ENCODE results near the gene RPRD1A.
A peak's percentile ranks its signal among the peaks of the same experiment; 100 is the strongest.
"Not testable (repeated sequence)": the region's sequence is repeated elsewhere in the genome, so short reads cannot be mapped to it uniquely, and the experiment has no call there.

RPRD1A gene

GRCh38 chr18:35972197-35973000 is 95.0 kb downstream of the RPRD1A start, which contains the start of gene RMP24:
Gene RMP24 (plus strand): TSS chr18:35972679.
- POLR2A ChIA-PET: interaction anchor here (0.5 to 0.6 kb wide), 2 partner anchors 84 to 136 kb away, joined by 3 to 4 read pairs; no protein-coding TSS in a partner anchor
- CTCF ChIA-PET: interaction anchor here (1.0 to 1.7 kb wide), 5 partner anchors 22 to 617 kb away, joined by 3 to 6 read pairs (median 3); no protein-coding TSS in a partner anchor
- TF ChIP-seq CTCF (IDR thresholded peaks at IDR 0.05; ENCODE audit: control extremely low read depth, extremely low read depth, low read depth, missing control alignments): no peak
- DNase-seq (ENCODE audit: extremely low spot score): peak; percentile 95

GRCh38 chr18:35971661-35972196 is 95.6 kb downstream of the RPRD1A start:
- no peak for DNase-seq (ENCODE audit: extremely low spot score)
- ChIA-PET CTCF (interaction anchor here (1.0 to 1.7 kb wide), 3 partner anchors 21 to 34 kb away, joined by 3 to 6 read pairs (median 3); no protein-coding TSS in a partner anchor), POLR2A (interaction anchor here (0.6 kb wide), 1 partner anchor 135 kb away, joined by 3 read pairs; no protein-coding TSS in a partner anchor)
- no peak for TF ChIP-seq CTCF (IDR thresholded peaks at IDR 0.05; ENCODE audit: control extremely low read depth, extremely low read depth, low read depth, missing control alignments)

GRCh38 chr18:35969676-35970075 is 97.7 kb downstream of the RPRD1A start:
- ChIA-PET POLR2A (no interaction called here), CTCF (no interaction called here)
- DNase-seq (ENCODE audit: extremely low spot score): no peak
- no peak for TF ChIP-seq CTCF (IDR thresholded peaks at IDR 0.05; ENCODE audit: control extremely low read depth, extremely low read depth, low read depth, missing control alignments)

GRCh38 chr18:35968278-35968880 is 99.0 kb downstream of the RPRD1A start:
- CTCF ChIA-PET: interaction anchor here (1.2 to 1.6 kb wide), 2 partner anchors 18 to 212 kb away, joined by 3 to 4 read pairs; no protein-coding TSS in a partner anchor
- POLR2A ChIA-PET: no interaction called here
- DNase-seq (ENCODE audit: extremely low spot score): no peak
- no peak for TF ChIP-seq CTCF (IDR thresholded peaks at IDR 0.05; ENCODE audit: control extremely low read depth, extremely low read depth, low read depth, missing control alignments)

- DNase-seq (ENCODE audit: extremely low spot score); POLR2A ChIA-PET: not testable (repeated sequence)
- CTCF ChIA-PET: interaction anchor here (1.2 to 1.6 kb wide), 2 partner anchors 17 to 211 kb away, joined by 3 to 4 read pairs; no protein-coding TSS in a partner anchor
Observed at GRCh38 chr18:35967866-35968265, 99.5 kb downstream of the RPRD1A start.

- no peak for TF ChIP-seq CTCF (IDR thresholded peaks at IDR 0.05; ENCODE audit: control extremely low read depth, extremely low read depth, low read depth, missing control alignments)
- ChIA-PET CTCF (no interaction called here), POLR2A (no interaction called here)
- DNase-seq (ENCODE audit: extremely low spot score): no peak
Observed at GRCh38 chr18:35964319-35964718, 103.0 kb downstream of the RPRD1A start.
